H1 (cell line): ENCODE data around the gene RSAD2. TPM values are rescaled to one million over a fixed set of nuclear protein-coding genes. Genes with fewer than 3 reads are reported as not detected.

Source experiments
- GABPA ChIP-seq: IDR thresholded peaks from 2 replicates; pipeline ENCODE4 v1.6.1; 2011; ENCODE audit warnings: mild to moderate bottlenecking, low read length, moderate library complexity, borderline replicate concordance; ENCODE audit not compliant: insufficient read depth
- KDM5A ChIP-seq: fragments of 200-600 bp; IDR thresholded peaks from 2 replicates; pipeline ENCODE4 v1.7.1; 2012; ENCODE audit warnings: mild to moderate bottlenecking, low read length, inconsistent platforms, mixed read lengths
- POLR2AphosphoS5 ChIP-seq: IDR thresholded peaks from 2 replicates; pipeline ENCODE4 v1.6.1; 2011; ENCODE audit warnings: low read depth, low read length
- SIRT6 ChIP-seq: IDR thresholded peaks from one replicate; pipeline ENCODE4 v1.7.1; 2012; ENCODE audit warnings: low read length, inconsistent platforms
- TEAD4 ChIP-seq: IDR thresholded peaks from 2 replicates; pipeline ENCODE4 v1.6.1; 2012; ENCODE audit warnings: low read depth, low read length, inconsistent platforms, mixed read lengths
- polyA plus RNA-seq, 7 experiments: library from polyadenylated mRNA; depleted of rRNA in 3 of 7; stranded (reverse) in 5 of 7; unstranded in 2 of 7; fragments of >200 nt in 5 of 7; fragments of 200-250 nt in 2 of 7; gene quantifications; 1 replicate in 5 of 7; 2 replicates in 1 of 7; 4 replicates in 1 of 7; pipeline versions ENCODE4 v1.2.1 to v1.2.3, GENCODE V29; 2011 to 2013; ENCODE audit warnings: missing spikeins in 2 of 7, mixed read lengths in 2 of 7
- total RNA-seq: library from RNA; stranded (reverse); fragmentation: NEBNext Ultra II Directional; extraction: Animal tissue kit (Norgen Biotek cat#: 25700); gene quantifications from 2 replicates; pipeline ENCODE4 v1.2.1, GENCODE V29; 2021
- TF ChIP-seq, protein P1 (sequence below), 3 experiments: IDR thresholded peaks; 1 replicate in 2 of 3; 2 replicates in 1 of 3; pipeline versions ENCODE4 v1.5.1 to v1.6.1; 2011; ENCODE audit warnings: low read length in 3 of 3, mild to moderate bottlenecking in 3 of 3, inconsistent platforms in 2 of 3, low read depth in 1 of 3, moderate library complexity in 1 of 3; ENCODE audit not compliant: insufficient read depth in 1 of 3; ENCODE audit errors: control extremely low read depth in 1 of 3

The RSAD2 gene
- total and polyA plus RNA-seq, 2 of the 8 experiments (the other 6 are each of a cell fraction or from before 2014, with no cell fraction given): not detected

DNA sequence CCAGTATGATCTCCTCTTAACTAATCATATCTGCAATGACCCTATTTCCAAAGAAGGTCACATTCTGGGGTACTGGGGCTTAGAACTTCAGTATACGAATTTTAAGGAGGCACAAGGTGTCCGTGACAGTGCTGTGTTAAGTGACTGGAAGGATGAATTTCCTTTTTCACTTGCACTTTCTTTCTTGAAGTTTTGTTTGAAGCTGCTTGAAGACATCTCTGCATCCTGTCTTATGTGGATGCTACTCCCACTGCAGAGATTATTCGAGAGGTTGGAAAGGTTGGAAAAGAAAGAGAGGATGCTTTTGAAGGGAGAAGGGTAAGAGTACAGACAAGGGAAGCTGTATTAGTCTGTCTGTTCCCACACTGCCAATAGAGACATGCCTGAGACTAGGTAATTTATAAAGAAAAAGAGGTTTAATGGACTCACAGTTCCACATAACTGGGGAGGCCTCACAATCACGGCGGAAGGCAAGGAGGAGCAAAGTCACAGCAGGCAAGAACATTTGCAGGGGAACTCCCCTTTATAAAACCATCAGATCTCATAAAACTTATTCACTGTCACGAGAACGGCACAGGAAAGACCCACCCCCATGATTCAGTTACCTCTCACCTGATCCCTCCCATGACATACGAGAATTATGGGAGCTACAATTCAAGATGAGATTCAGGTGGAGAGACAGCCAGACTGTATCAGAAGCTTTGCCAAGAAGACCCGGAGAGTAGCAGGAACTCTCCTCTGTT lies 36.0 kb downstream of the RSAD2 start (continued):
- TF ChIP-seq, protein P1, sequence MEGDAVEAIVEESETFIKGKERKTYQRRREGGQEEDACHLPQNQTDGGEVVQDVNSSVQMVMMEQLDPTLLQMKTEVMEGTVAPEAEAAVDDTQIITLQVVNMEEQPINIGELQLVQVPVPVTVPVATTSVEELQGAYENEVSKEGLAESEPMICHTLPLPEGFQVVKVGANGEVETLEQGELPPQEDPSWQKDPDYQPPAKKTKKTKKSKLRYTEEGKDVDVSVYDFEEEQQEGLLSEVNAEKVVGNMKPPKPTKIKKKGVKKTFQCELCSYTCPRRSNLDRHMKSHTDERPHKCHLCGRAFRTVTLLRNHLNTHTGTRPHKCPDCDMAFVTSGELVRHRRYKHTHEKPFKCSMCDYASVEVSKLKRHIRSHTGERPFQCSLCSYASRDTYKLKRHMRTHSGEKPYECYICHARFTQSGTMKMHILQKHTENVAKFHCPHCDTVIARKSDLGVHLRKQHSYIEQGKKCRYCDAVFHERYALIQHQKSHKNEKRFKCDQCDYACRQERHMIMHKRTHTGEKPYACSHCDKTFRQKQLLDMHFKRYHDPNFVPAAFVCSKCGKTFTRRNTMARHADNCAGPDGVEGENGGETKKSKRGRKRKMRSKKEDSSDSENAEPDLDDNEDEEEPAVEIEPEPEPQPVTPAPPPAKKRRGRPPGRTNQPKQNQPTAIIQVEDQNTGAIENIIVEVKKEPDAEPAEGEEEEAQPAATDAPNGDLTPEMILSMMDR (IDR thresholded peaks at IDR 0.05; ENCODE audit: control extremely low read depth in 1 of 3, insufficient read depth in 1 of 3, low read depth in 1 of 3, low read length in 3 of 3): no peak
- TF ChIP-seq SIRT6: no peak
- no peak for TF ChIP-seq KDM5A
- TF ChIP-seq GABPA: no peak
- TF ChIP-seq TEAD4: no peak
- no peak for TF ChIP-seq POLR2AphosphoS5
